Choroid plexus epithelial cell (primary cell): ENCODE measurements around the gene ST7L.

ENCODE experiments used
- DNase-seq: peaks from one replicate; pipeline ENCODE4 v3.0.0-alpha.2; 2010; ENCODE audit warnings: low read depth
- H3K4me3 ChIP-seq: 2 replicates; pipeline ENCODE4 v1.5.1; 2011; ENCODE audit warnings: low read depth, mild to moderate bottlenecking, control low read depth, low read length, moderate library complexity
- CTCF ChIP-seq: conservative IDR thresholded peaks from 2 replicates; pipeline ENCODE4 v1.5.1; 2011; ENCODE audit warnings: low read depth, mild to moderate bottlenecking, control low read depth, inconsistent platforms, low read length, moderate library complexity

Gene ST7L

GRCh38 chr1:112520166-112520565 lies 98.8 kb downstream of the ST7L start:
- H3K4me3 ChIP-seq = no peak overlapping the region
- TF ChIP-seq CTCF = no peak
- DNase-seq = no peak

- no peak for DNase-seq
- no peak overlapping the region for H3K4me3 ChIP-seq
- TF ChIP-seq CTCF = no peak
Measured at GRCh38 chr1:112518186-112518585, 100.8 kb downstream of the ST7L start.

GRCh38 chr1:112517646-112518045 lies 101.3 kb downstream of the ST7L start:
- H3K4me3 ChIP-seq = no peak overlapping the region
- TF ChIP-seq CTCF = no peak
- DNase-seq = no peak

- no peak for TF ChIP-seq CTCF
- H3K4me3 ChIP-seq = no peak overlapping the region
- DNase-seq = no peak
Measured at GRCh38 chr1:112517231-112517630, 101.7 kb downstream of the ST7L start.

GRCh38 chr1:112516141-112516540 lies 102.8 kb downstream of the ST7L start:
- no peak for DNase-seq
- no peak for TF ChIP-seq CTCF
- no peak overlapping the region for H3K4me3 ChIP-seq

- peak; percentile 43 for DNase-seq
- no peak for TF ChIP-seq CTCF
- H3K4me3 ChIP-seq = no peak overlapping the region
Measured at GRCh38 chr1:112515311-112516009, 103.5 kb downstream of the ST7L start.

- DNase-seq = no peak
- no peak overlapping the region for H3K4me3 ChIP-seq
- TF ChIP-seq CTCF = no peak
Measured at GRCh38 chr1:112514901-112515300, 104.0 kb downstream of the ST7L start.
